Ishikawa (cell line): Measurements from ENCODE around the gene POLD2.

ENCODE experiments used
- CEBPB ChIP-seq: IDR thresholded peaks from 2 replicates; pipeline ENCODE4 v1.6.1; 2012
- CREB1 ChIP-seq: IDR thresholded peaks from 2 replicates; pipeline ENCODE4 v1.6.1; 2012; ENCODE audit warnings: low read depth
- EGR1 ChIP-seq: IDR thresholded peaks from 2 replicates; pipeline ENCODE4 v1.6.1; 2012
- EP300 ChIP-seq: IDR thresholded peaks from 2 replicates; pipeline ENCODE4 v1.6.1; 2012; ENCODE audit warnings: borderline replicate concordance
- FOXM1 ChIP-seq: IDR thresholded peaks from 2 replicates; pipeline ENCODE4 v1.6.1; 2012; ENCODE audit warnings: low read depth, borderline replicate concordance
- NFIC ChIP-seq: IDR thresholded peaks from 2 replicates; pipeline ENCODE4 v1.6.1; 2012
- RAD21 ChIP-seq: IDR thresholded peaks from 2 replicates; pipeline ENCODE4 v1.6.1; 2012; ENCODE audit warnings: low read depth
- REST ChIP-seq: IDR thresholded peaks from 2 replicates; pipeline ENCODE4 v1.6.1; 2012; ENCODE audit warnings: low read depth, mild to moderate bottlenecking
- TAF1 ChIP-seq: IDR thresholded peaks from 2 replicates; pipeline ENCODE4 v1.6.1; 2012; ENCODE audit warnings: low read depth, mild to moderate bottlenecking
- TCF12 ChIP-seq: IDR thresholded peaks from 2 replicates; pipeline ENCODE4 v1.6.1; 2012; ENCODE audit warnings: low read depth
- YY1 ChIP-seq: IDR thresholded peaks from 2 replicates; pipeline ENCODE4 v1.6.1; 2012; ENCODE audit warnings: low read depth
- TF ChIP-seq, protein P1 (sequence below): IDR thresholded peaks from 2 replicates; pipeline ENCODE4 v1.6.1; 2012
- TF ChIP-seq, protein P2 (sequence below): IDR thresholded peaks from 2 replicates; pipeline ENCODE4 v1.6.1; 2012

DNA sequence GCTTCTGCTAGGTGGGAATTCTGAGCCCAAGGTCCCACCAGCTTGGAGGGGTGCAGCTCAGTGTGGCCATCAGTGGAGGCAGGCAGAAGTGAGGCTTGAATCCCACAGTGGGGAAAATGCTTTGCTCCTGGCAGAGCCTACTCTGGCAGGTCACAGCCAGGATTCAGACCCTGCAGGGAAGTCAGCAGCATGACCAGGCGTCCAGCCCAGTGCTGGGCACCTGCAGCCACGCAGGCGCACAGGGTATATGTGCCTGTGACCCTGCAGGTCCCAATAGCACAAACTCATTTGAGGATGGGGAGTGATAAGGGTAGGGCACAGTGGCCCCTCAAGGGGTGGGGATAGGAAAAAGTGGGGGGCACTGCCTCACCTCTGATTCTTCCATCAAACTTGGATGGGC lies 27.6 kb downstream of the POLD2 start:
- TF ChIP-seq, protein P1, sequence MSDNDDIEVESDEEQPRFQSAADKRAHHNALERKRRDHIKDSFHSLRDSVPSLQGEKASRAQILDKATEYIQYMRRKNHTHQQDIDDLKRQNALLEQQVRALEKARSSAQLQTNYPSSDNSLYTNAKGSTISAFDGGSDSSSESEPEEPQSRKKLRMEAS: no peak
- TF ChIP-seq EGR1: no peak
- TF ChIP-seq EP300: no peak
- no peak for TF ChIP-seq YY1
- TF ChIP-seq REST: no peak
- TF ChIP-seq CEBPB: no peak
- no peak for TF ChIP-seq TCF12
- TF ChIP-seq NFIC: no peak
- no peak for TF ChIP-seq RAD21
- TF ChIP-seq TAF1: no peak
- no peak for TF ChIP-seq CREB1
- TF ChIP-seq, protein P2, sequence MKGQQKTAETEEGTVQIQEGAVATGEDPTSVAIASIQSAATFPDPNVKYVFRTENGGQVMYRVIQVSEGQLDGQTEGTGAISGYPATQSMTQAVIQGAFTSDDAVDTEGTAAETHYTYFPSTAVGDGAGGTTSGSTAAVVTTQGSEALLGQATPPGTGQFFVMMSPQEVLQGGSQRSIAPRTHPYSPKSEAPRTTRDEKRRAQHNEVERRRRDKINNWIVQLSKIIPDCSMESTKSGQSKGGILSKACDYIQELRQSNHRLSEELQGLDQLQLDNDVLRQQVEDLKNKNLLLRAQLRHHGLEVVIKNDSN: no peak
- no peak for TF ChIP-seq FOXM1
